Transverse colon (tissue), 4 donors: ENCODE measurements around the gene PSMA5. TPM values are rescaled to one million over a fixed set of nuclear protein-coding genes. Genes with fewer than 3 reads are reported as not detected.
"Not testable (repeated sequence)": the region's sequence is repeated elsewhere in the genome, so short reads cannot be mapped to it uniquely, and the experiment has no call there.

Source experiments
- DNase-seq: peaks from one replicate; pipeline ENCODE4 v3.0.0-alpha.2; 2019
- H3K27ac ChIP-seq, 4 donors: fragments of 200-600 bp; sonication (generic); 2 replicates each; pipeline ENCODE4 v1.5.1; 2016 to 2018; ENCODE audit warnings: inconsistent platforms in 4 of 4
- H3K27me3 ChIP-seq: fragments of 200-600 bp; sonication (generic); 2 replicates; pipeline ENCODE4 v1.5.1; 2017; ENCODE audit warnings: inconsistent platforms
- H3K36me3 ChIP-seq, 4 donors: fragments of 200-600 bp; sonication (generic); 2 replicates each; pipeline ENCODE4 v1.5.1; 2017 to 2019; ENCODE audit warnings: inconsistent platforms in 4 of 4
- H3K4me1 ChIP-seq, 4 donors: fragments of 200-600 bp; sonication (generic); 2 replicates each; pipeline ENCODE4 v1.5.1; 2017 to 2020; ENCODE audit warnings: inconsistent platforms in 4 of 4
- H3K4me3 ChIP-seq, 4 donors: fragments of 200-600 bp; sonication (generic); 1 replicate in 1 of 4; 2 replicates in 3 of 4; pipeline versions ENCODE4 v1.5.1 to v1.6.1; 2017 to 2019; ENCODE audit warnings: inconsistent platforms in 4 of 4
- H3K9me3 ChIP-seq, 2 donors: fragments of 200-600 bp; sonication (generic); 2 replicates each; pipeline ENCODE4 v1.5.1; 2017 to 2019; ENCODE audit warnings: inconsistent platforms in 2 of 2
- CTCF ChIP-seq, 5 experiments: fragments of 200-600 bp in 3 of 5; fragments of 450-650 bp in 2 of 5; sonication (generic) in 3 of 5; IDR thresholded peaks; 1 replicate in 2 of 5; 2 replicates in 3 of 5; pipeline ENCODE4 v1.5.1; 2016 to 2017; ENCODE audit warnings: antibody characterized with exemption in 5 of 5, inconsistent platforms in 3 of 5, mild to moderate bottlenecking in 2 of 5, moderate library complexity in 1 of 5
- EP300 ChIP-seq: sonication (generic); formaldehyde crosslinking; IDR thresholded peaks from one replicate; pipeline ENCODE4 v1.6.1; 2017; ENCODE audit warnings: antibody characterized with exemption, low read depth
- POLR2A ChIP-seq: fragments of 450-650 bp; IDR thresholded peaks from one replicate; pipeline ENCODE4 v1.6.1; 2016; ENCODE audit warnings: antibody characterized with exemption, mild to moderate bottlenecking, moderate library complexity
- POLR2AphosphoS5 ChIP-seq, 3 donors: sonication (generic); formaldehyde crosslinking; IDR thresholded peaks; one replicate each; pipeline ENCODE4 v1.6.1; 2016; ENCODE audit warnings: antibody characterized with exemption in 3 of 3
- WGBS, 2 donors: methylation state at CpG; one replicate each; pipeline ENCODE4 v1.1.5; 2018; ENCODE audit warnings: low coverage in 1 of 2; 5-methylcytosine and 5-hydroxymethylcytosine counted together
- in situ Hi-C, 4 donors: fragments of 200-750 bp; cut with MboI; loops; one replicate each; pipeline versions ENCODE4 v1.15.0 to v1.15.1; 2017; ENCODE audit warnings: low sequenced_read_pairs in 3 of 4, low pct_ligation_motif_present in 1 of 4, low pct_unique_long_range_greater_than_20kb in 1 of 4
- intact Hi-C: fragments of 100-400 bp; cut with DNase I; formaldehyde crosslinking; loops from one replicate; pipeline ENCODE4 v1.15.1; 2023; ENCODE audit warnings: low total_unique reads
- total RNA-seq, 4 donors: library from RNA; depleted of rRNA; stranded (reverse); fragments of >200 nt; gene quantifications; one replicate each; pipeline ENCODE4 v1.1.0, GENCODE V29; 2016

PSMA5 gene
- total RNA-seq, 4 donors from 2014 or later: 28.4 to 41.8 (median 33.3) TPM

GRCh38 chr1:109397581-109398342 is 28.5 kb downstream of the PSMA5 start, which contains the start of gene SORT1:
Gene SORT1, minus strand, starts transcription at chr1:109397918. Its CDS starts 26 bp downstream, at chr1:109397892.
- intact Hi-C loops: loop anchor here (5.0 kb wide), 1 partner anchor 115 kb away; the partner anchor contains the start of gene PSRC1
- TF ChIP-seq EP300 (no peak), POLR2AphosphoS5 (IDR thresholded peaks at IDR 0.05) (peak in 2 of 3 donors; percentile 40 to 66), POLR2A (peak; percentile 14), CTCF (IDR thresholded peaks at IDR 0.05) (no peak)
- Histone ChIP-seq H3K4me3 (peak within 1 kb of the TSS; percentile 29 to 82 (median 74)), H3K36me3 (peaks cover 0 to 5% (median 2%) of the 10 kb centered on the region in 4 donors), H3K27ac (peak within 1 kb of the TSS; percentile 85 to 89 (median 86)), H3K4me1 (peaks cover 17 to 54% (median 44%) of the 10 kb centered on the region in 4 donors), H3K27me3 (no peaks in the 10 kb centered on the region), H3K9me3 (no peaks in the 10 kb centered on the region)
- in situ Hi-C loops: no loop called here
- WGBS, 2 donors: 0% methylated on average over 10 of the region's 98 CpGs; no CpG with 5 or more reads in 1 of the 2 donors
- peak; percentile 85 for DNase-seq

- peaks cover 0 to 4% (median under 1%) of the 10 kb centered on the region in 4 donors for H3K36me3 ChIP-seq
- 4 to 6% methylated on average over 21 to 37 of the region's 46 CpGs for WGBS, 2 donors
- in situ Hi-C loops: no loop called here
- H3K27me3 ChIP-seq: no peaks in the 10 kb centered on the region
- peaks cover 25 to 61% (median 51%) of the 10 kb centered on the region in 4 donors for H3K4me1 ChIP-seq
- TF ChIP-seq CTCF (IDR thresholded peaks at IDR 0.05) (no peak), POLR2AphosphoS5 (IDR thresholded peaks at IDR 0.05) (peak in 1 of 3 donors; percentile 13), EP300 (no peak), POLR2A (peak; percentile 15)
- H3K9me3 ChIP-seq: no peaks in the 10 kb centered on the region
- intact Hi-C loops: loop anchor here (5.0 kb wide), 1 partner anchor 115 kb away; the partner anchor contains the start of gene PSRC1
- peak overlapping the region; percentile 24 to 82 (median 74) for H3K4me3 ChIP-seq
- peak; percentile 33 for DNase-seq
- H3K27ac ChIP-seq: peak overlapping the region; percentile 85 to 89 (median 86)
Measured at GRCh38 chr1:109396871-109397580, 29.2 kb downstream of the PSMA5 start.

GRCh38 chr1:109396513-109396839 is 29.8 kb downstream of the PSMA5 start:
- 39% methylated on average over 2 of the region's 2 CpGs; no CpG with 5 or more reads in 1 of the 2 donors for WGBS, 2 donors
- intact Hi-C loops: loop anchor here (5.0 kb wide), 1 partner anchor 114 kb away; the partner anchor contains the start of gene PSRC1
- Histone ChIP-seq H3K4me1 (peaks cover 29 to 67% (median 56%) of the 10 kb centered on the region in 4 donors), H3K36me3 (no peaks in the 10 kb centered on the region), H3K27me3 (no peaks in the 10 kb centered on the region), H3K4me3 (peak overlapping the region in 3 of 4 donors; percentile 70 to 82 (median 78)), H3K27ac (peak overlapping the region; percentile 85 to 89 (median 86)), H3K9me3 (no peaks in the 10 kb centered on the region)
- TF ChIP-seq EP300: no peak
- no peak for DNase-seq
- in situ Hi-C loops: no loop called here

DNA sequence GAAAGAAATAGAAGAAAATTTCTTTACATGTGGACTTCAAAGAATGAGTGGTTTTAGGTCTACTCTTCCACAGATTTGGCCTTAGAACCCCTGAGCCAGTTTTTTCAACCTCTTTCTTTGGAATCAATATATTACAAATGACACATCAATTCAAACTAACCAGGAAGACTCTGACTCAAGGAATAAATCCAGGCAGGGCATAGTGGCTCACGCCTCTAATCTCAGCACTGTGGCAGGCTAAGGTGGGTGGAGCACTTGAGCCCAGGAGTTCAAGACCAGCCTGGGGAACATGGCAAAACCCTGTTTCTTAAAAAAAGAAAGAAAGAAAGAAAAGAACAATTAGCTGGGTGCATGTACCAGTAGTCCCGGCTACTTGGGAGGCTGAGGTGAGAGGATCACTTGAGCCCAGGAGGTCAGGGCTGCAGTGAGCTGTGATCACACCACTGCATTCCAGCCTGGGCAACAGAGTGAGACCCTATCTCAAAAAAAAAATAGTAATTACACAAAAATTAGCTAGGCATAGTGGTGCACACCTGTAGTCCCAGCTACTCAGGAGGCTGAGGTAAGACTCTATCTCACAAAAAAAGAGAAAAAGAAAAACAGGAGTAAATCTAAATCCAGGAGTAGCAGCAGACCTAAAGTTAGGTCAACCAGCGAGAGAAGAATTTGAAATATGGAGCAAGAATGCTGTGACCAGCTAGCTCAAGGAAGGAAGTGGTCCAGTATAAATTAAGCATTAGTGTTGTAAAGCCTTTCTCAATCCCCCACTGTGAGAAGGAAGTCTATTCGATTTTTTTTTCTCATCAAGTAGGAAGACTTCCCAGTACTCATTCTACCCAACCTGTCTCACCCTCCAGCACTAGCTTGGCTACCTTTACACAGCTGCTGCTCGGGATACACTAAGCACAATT is 30.4 kb downstream of the PSMA5 start:
- no peaks in the 10 kb centered on the region for H3K27me3 ChIP-seq
- no peaks in the 10 kb centered on the region for H3K9me3 ChIP-seq
- H3K4me1 ChIP-seq: peaks cover 29 to 73% (median 56%) of the 10 kb centered on the region in 4 donors
- intact Hi-C loops (loop anchor here (5.0 kb wide), 1 partner anchor 114 kb away; the partner anchor contains the start of gene PSRC1), in situ Hi-C loops (no loop called here)
- H3K4me3 ChIP-seq: peak overlapping the region in 3 of 4 donors; percentile 70 to 82 (median 78)
- H3K27ac ChIP-seq: peak overlapping the region; percentile 85 to 89 (median 86)
- 43 to 50% methylated on average over 4 to 5 of the region's 5 CpGs for WGBS, 2 donors
- peak; percentile 36 for DNase-seq
- H3K36me3 ChIP-seq: no peaks in the 10 kb centered on the region
- no peak for TF ChIP-seq POLR2AphosphoS5 (IDR thresholded peaks at IDR 0.05)
- no peak for TF ChIP-seq CTCF (IDR thresholded peaks at IDR 0.05)
- no peak for TF ChIP-seq EP300
- no peak for TF ChIP-seq POLR2A

DNA sequence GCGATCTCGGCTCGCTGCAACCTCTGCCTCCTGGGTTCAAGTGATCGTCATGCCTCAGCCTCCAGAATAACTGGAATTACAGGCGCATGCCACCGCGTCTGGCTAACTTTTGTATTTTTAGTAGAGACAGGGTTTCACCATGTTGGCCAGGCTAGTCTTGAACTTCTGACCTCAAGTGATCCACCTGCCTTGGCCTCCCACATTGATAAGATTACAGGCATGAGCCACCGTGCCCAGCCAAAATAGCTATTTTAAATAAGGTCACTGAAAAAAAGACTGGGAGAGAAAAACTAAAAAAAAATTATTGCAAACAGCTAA is 31.0 kb downstream of the PSMA5 start:
- H3K9me3 ChIP-seq, DNase-seq, H3K27me3 ChIP-seq, in situ Hi-C loops, H3K36me3 ChIP-seq, H3K4me3 ChIP-seq: not testable (repeated sequence)
- intact Hi-C loops: loop anchor here (5.0 kb wide), 1 partner anchor 113 kb away; the partner anchor contains the start of gene PSRC1
- WGBS, 2 donors: 68 to 75% methylated on average over 8 of the region's 8 CpGs
- Histone ChIP-seq H3K4me1 (peaks cover 31 to 79% (median 57%) of the 10 kb centered on the region in 4 donors), H3K27ac (peak overlapping the region; percentile 85 to 89 (median 86))
